Type B pancreatic cell (in vitro differentiated cells): ENCODE results near the gene RHOH. TPM values are rescaled to one million over a fixed set of nuclear protein-coding genes. Genes with fewer than 3 reads are reported as not detected.

Experiments used
- DNase-seq: peaks from one replicate; pipeline ENCODE4 v3.0.0; 2021; ENCODE audit warnings: mixed read lengths; ENCODE audit not compliant: unreplicated experiment; ENCODE audit errors: extremely low spot score
- H3K27ac Mint-ChIP-seq: 2 replicates; pipeline ENCODE4 v1.8.0; 2021; ENCODE audit warnings: mild to moderate bottlenecking, mixed read lengths
- H3K27me3 Mint-ChIP-seq: 2 replicates; pipeline ENCODE4 v1.8.0; 2021; ENCODE audit warnings: mixed read lengths
- H3K36me3 Mint-ChIP-seq: 2 replicates; pipeline ENCODE4 v1.8.0; 2021; ENCODE audit warnings: mixed read lengths
- H3K4me1 Mint-ChIP-seq: one replicate; pipeline ENCODE4 v1.8.0; 2021; ENCODE audit warnings: mixed read lengths; ENCODE audit not compliant: unreplicated experiment
- H3K4me3 Mint-ChIP-seq: 2 replicates; pipeline ENCODE4 v1.8.0; 2021; ENCODE audit warnings: mild to moderate bottlenecking, mixed read lengths
- H3K9me3 Mint-ChIP-seq: 2 replicates; pipeline ENCODE4 v1.8.0; 2021; ENCODE audit warnings: mixed read lengths
- CTCF ChIP-seq: fragments of 200-600 bp; sonication (generic); conservative IDR thresholded peaks from 2 replicates; pipeline ENCODE4 v1.5.0; 2021; ENCODE audit warnings: antibody characterized with exemption, mild to moderate bottlenecking
- total RNA-seq: library from RNA; stranded (reverse); gene quantifications from 2 replicates; pipeline ENCODE4 v1.2.1, GENCODE V29; 2021; ENCODE audit warnings: low replicate concordance

RHOH gene
- total RNA-seq, 1 donor from 2014 or later = 5.4 TPM

DNA sequence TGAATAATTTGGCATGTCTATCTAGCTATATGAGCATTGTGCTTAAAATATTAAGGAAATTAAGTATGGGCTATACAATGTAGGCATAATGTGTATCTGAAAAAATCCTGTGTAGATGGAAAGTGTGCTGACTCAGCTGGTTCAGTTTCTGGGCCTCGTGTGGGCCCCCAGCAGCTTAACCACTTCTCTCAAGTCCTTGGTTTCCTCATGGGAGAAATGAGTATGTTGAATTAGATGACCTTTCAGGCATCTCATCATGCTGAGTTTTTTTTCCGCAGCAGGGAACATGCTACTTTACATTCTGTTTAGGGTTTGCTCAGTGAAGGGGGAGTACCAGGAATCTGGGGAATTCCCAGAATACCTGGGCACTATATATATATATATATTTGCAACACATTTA lies 30.5 kb downstream of the RHOH start:
- DNase-seq = no peak
- peaks cover 14% of the 10 kb centered on the region for H3K4me1 Mint-ChIP-seq
- H3K27me3 Mint-ChIP-seq = no peaks in the 10 kb centered on the region
- H3K36me3 Mint-ChIP-seq = no peaks in the 10 kb centered on the region
- H3K4me3 Mint-ChIP-seq = no peak overlapping the region
- no peak overlapping the region for H3K27ac Mint-ChIP-seq
- no peaks in the 10 kb centered on the region for H3K9me3 Mint-ChIP-seq
- TF ChIP-seq CTCF = no peak

DNA sequence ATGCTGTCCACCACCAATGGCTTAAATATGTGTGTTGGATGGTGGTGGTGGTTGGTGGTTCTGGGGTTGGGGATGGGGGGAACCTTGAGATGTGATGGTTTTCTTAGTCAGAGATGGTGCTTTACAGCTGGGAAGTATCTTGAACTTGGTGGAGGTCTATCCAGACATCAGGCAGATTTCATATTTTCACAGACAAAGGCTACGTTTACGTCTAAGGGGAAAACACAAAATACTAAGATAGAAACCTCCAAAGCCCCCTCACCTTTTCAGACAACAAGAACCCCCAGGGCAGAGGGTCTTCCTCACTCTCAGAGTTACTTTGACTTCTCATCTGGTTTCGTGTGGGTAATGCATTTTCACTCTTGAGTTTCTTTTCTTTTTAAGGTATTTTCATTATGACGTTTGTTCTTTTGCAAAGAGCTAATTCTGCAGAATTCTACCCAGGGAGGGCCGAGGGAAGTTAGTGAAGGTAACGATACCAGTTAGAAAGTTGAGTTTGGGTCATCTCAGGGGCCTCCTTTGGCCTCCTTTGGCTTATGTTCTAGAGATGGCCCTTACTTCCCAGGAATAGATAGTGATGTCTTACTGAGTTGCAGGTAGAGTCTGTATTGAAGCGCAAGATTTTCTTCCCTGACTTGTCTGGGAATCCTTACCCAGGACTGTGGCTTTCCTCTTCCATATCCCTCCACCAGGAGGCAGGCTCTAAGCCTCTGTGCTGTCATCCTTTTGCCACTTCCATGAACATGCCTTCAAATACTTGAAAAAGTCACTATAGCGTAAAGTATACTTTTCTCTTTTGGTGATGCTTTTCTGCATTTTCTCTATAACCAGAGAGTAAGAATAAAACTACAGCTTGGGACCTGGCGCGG lies 31.9 kb downstream of the RHOH start:
- no peaks in the 10 kb centered on the region for H3K36me3 Mint-ChIP-seq
- H3K27me3 Mint-ChIP-seq = no peaks in the 10 kb centered on the region
- H3K27ac Mint-ChIP-seq = no peak overlapping the region

GRCh38 chr4:40231316-40231863 lies 34.6 kb downstream of the RHOH start:
- H3K9me3 Mint-ChIP-seq = no peaks in the 10 kb centered on the region
- peaks cover 8% of the 10 kb centered on the region for H3K4me1 Mint-ChIP-seq
- H3K4me3 Mint-ChIP-seq = no peak overlapping the region
- no peaks in the 10 kb centered on the region for H3K27me3 Mint-ChIP-seq
- TF ChIP-seq CTCF = no peak
- no peak overlapping the region for H3K27ac Mint-ChIP-seq
- DNase-seq = no peak
- no peaks in the 10 kb centered on the region for H3K36me3 Mint-ChIP-seq

More for the DNA sequence above, 31.9 kb downstream of the RHOH start:
- no peak for DNase-seq
- no peak overlapping the region for H3K4me3 Mint-ChIP-seq
- peak; percentile 60 for TF ChIP-seq CTCF
- peaks cover 14% of the 10 kb centered on the region for H3K4me1 Mint-ChIP-seq
- H3K9me3 Mint-ChIP-seq = no peaks in the 10 kb centered on the region

GRCh38 chr4:40232610-40233009 lies 35.8 kb downstream of the RHOH start:
- Mint-ChIP-seq H3K4me3 (no peak overlapping the region), H3K36me3 (no peaks in the 10 kb centered on the region), H3K4me1 (peaks cover 1% of the 10 kb centered on the region), H3K9me3 (no peaks in the 10 kb centered on the region), H3K27ac (no peak overlapping the region), H3K27me3 (no peaks in the 10 kb centered on the region)
- TF ChIP-seq CTCF = no peak
- no peak for DNase-seq

- Mint-ChIP-seq H3K27ac (no peak overlapping the region), H3K4me1 (peaks cover 4% of the 10 kb centered on the region), H3K9me3 (no peaks in the 10 kb centered on the region), H3K4me3 (no peak overlapping the region), H3K27me3 (no peaks in the 10 kb centered on the region), H3K36me3 (no peaks in the 10 kb centered on the region)
- no peak for TF ChIP-seq CTCF
- no peak for DNase-seq
Measured at GRCh38 chr4:40233227-40233626, 36.4 kb downstream of the RHOH start.
